8988T (cell line): ENCODE data around the gene C22orf31.
"Not testable (repeated sequence)": the region's sequence is repeated elsewhere in the genome, so short reads cannot be mapped to it uniquely, and the experiment has no call there.

ENCODE experiments used
- DNase-seq: peaks from one replicate; pipeline ENCODE4 v3.0.0; 2011

Gene C22orf31

GRCh38 chr22:29061773-29062172 lies at the start of gene C22orf31:
C22orf31 (minus strand) TSS chr22:29061831; CDS start chr22:29061792, 39 bp downstream.
- DNase-seq = no peak

- DNase-seq = no peak
These were observed 49.3 kb upstream of the C22orf31 start for GRCh38 chr22:29110946-29111345.

- no peak for DNase-seq
These were observed 48.2 kb upstream of the C22orf31 start for GRCh38 chr22:29109822-29110221.

- DNase-seq = no peak
These were observed 46.5 kb upstream of the C22orf31 start for GRCh38 chr22:29108137-29108536.

GRCh38 chr22:29106839-29107238 lies 45.2 kb upstream of the C22orf31 start:
- no peak for DNase-seq

- no peak for DNase-seq
These were observed 43.8 kb upstream of the C22orf31 start for GRCh38 chr22:29105468-29105867.

- no peak for DNase-seq
These were observed 41.5 kb upstream of the C22orf31 start for GRCh38 chr22:29103121-29103520.

- no peak for DNase-seq
These were observed 40.7 kb upstream of the C22orf31 start for GRCh38 chr22:29102300-29102699.

- no peak for DNase-seq
These were observed 36.7 kb upstream of the C22orf31 start for GRCh38 chr22:29098296-29098695.

- DNase-seq = no peak
These were observed 35.4 kb upstream of the C22orf31 start for GRCh38 chr22:29096736-29097669.

GRCh38 chr22:29095459-29095858 lies 33.8 kb upstream of the C22orf31 start:
- no peak for DNase-seq

GRCh38 chr22:29093501-29094300 lies 32.1 kb upstream of the C22orf31 start:
- no peak for DNase-seq

GRCh38 chr22:29093030-29093429 lies 31.4 kb upstream of the C22orf31 start:
- no peak for DNase-seq

- DNase-seq = no peak
These were observed 30.6 kb upstream of the C22orf31 start for GRCh38 chr22:29092243-29092642.

GRCh38 chr22:29090039-29090438 lies 28.4 kb upstream of the C22orf31 start:
- DNase-seq = no peak

GRCh38 chr22:29089507-29089906 lies 27.9 kb upstream of the C22orf31 start:
- no peak for DNase-seq

GRCh38 chr22:29088809-29089208 lies 27.2 kb upstream of the C22orf31 start:
- DNase-seq = no peak

- no peak for DNase-seq
These were observed 25.4 kb upstream of the C22orf31 start for GRCh38 chr22:29087012-29087411.

- DNase-seq = no peak
These were observed 22.4 kb upstream of the C22orf31 start for GRCh38 chr22:29083933-29084591.

GRCh38 chr22:29083576-29083932 lies 21.9 kb upstream of the C22orf31 start:
- DNase-seq = not testable (repeated sequence)

GRCh38 chr22:29082826-29083545 lies 21.4 kb upstream of the C22orf31 start:
- no peak for DNase-seq

- DNase-seq = no peak
These were observed 20.0 kb upstream of the C22orf31 start for GRCh38 chr22:29081517-29082236.
